Measurements from ENCODE around the gene MYO19. TPM values are rescaled to one million over a fixed set of nuclear protein-coding genes. Genes with fewer than 3 reads are reported as not detected.
"Not testable (repeated sequence)": the region's sequence is repeated elsewhere in the genome, so short reads cannot be mapped to it uniquely, and the experiment has no call there.

MYO19 gene
- total RNA-seq, 1 donor: 51.4 TPM

DNA sequence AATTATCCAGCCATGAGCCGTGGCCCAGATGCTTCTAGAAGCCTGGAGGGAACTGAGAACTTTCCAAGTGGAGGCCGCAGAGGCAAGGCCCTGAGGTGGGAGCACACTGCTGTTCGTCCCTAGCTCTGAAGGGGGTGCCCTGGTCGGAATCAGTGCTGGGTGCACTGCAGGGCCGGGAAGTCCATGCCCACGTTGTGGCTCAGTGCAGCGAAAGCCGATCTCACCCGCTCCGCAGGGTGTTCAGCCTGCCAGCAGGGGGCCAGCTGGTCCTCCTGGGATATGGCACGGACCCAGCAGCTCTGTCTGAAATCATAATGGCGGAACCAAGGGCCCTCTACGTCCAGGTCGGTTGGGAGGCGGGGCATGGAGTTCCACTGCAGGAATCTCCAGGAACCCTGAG is 84.7 kb downstream of the MYO19 start:
- not testable (repeated sequence) for H3K4me2 ChIP-seq (ENCODE audit: insufficient read depth, low read length); H3K27ac ChIP-seq (ENCODE audit: low read depth, low read length); H4K20me1 ChIP-seq (ENCODE audit: insufficient read depth, low read length); H2AFZ ChIP-seq (ENCODE audit: low read length); H3K4me1 ChIP-seq (ENCODE audit: insufficient read depth, low read length); H3K36me3 ChIP-seq (ENCODE audit: insufficient read depth, low read length); H3K79me2 ChIP-seq (ENCODE audit: insufficient read depth, low read length); H3K27me3 ChIP-seq (ENCODE audit: insufficient read depth, low read length); H3K9me3 ChIP-seq (ENCODE audit: low read depth, low read length); H3K4me3 ChIP-seq (ENCODE audit: insufficient read depth, low read length); DNase-seq (ENCODE audit: insufficient read length, low spot score, missing footprints)

Small RNA genes lying within 50 kb of the gene (small RNA-seq; reads per million reads assigned to genes)
- gene RNA5SP439: not detected

Other genes with a start within 250 kb of the MYO19 start
- gene TBC1D3G, start 211.0 kb downstream of the MYO19 start, total RNA-seq: 2.9 TPM in 1 of 2 replicates, not detected in the other
- gene TBC1D3H, start 146.4 kb downstream of the MYO19 start, total RNA-seq: not detected in 2 replicates
- gene ZNHIT3, start 48.2 kb downstream of the MYO19 start, total RNA-seq: 27.7 and 29.3 TPM in 2 replicates
- 8.3 and 9.0 TPM in 2 replicates for gene PIGW, start 119 bp upstream of the MYO19 start, total RNA-seq
- gene GGNBP2, start 10.1 kb upstream of the MYO19 start, total RNA-seq: 61.9 and 67.2 TPM in 2 replicates
- gene DHRS11, start 57.0 kb upstream of the MYO19 start, total RNA-seq: 2.9 and 3.3 TPM in 2 replicates
- 2.7 and 4.0 TPM in 2 replicates for gene MRM1, start 66.7 kb upstream of the MYO19 start, total RNA-seq